22Rv1 (cell line): ENCODE measurements around the gene RFPL1.

Experiments
- H3K27ac ChIP-seq: fragments of 450-650 bp; 2 replicates; pipeline ENCODE4 v1.5.1; 2017
- CTCF ChIP-seq: fragments of 450-650 bp; IDR thresholded peaks from 2 replicates; pipeline ENCODE4 v1.5.1; 2017; ENCODE audit warnings: mild to moderate bottlenecking
- ZFX ChIP-seq: fragments of 450-650 bp; IDR thresholded peaks from 2 replicates; pipeline ENCODE4 v1.6.1; 2017; ENCODE audit warnings: antibody characterized with exemption, borderline replicate concordance

Gene RFPL1

GRCh38 chr22:29479417-29480261 is 41.3 kb downstream of the RFPL1 start, which contains the start of gene NEFH:
TSS of gene NEFH (plus strand) at chr22:29480218. CDS start at chr22:29480263, 45 bp downstream.
- TF ChIP-seq ZFX (no peak), CTCF (no peak)
- H3K27ac ChIP-seq, result peak within 1 kb of the TSS; percentile 65; the same call in 1 of the 2 replicates

DNA sequence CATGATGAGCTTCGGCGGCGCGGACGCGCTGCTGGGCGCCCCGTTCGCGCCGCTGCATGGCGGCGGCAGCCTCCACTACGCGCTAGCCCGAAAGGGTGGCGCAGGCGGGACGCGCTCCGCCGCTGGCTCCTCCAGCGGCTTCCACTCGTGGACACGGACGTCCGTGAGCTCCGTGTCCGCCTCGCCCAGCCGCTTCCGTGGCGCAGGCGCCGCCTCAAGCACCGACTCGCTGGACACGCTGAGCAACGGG is 41.8 kb downstream of the RFPL1 start:
- no peak for TF ChIP-seq ZFX
- TF ChIP-seq CTCF, result no peak
- no peak overlapping the region for H3K27ac ChIP-seq

GRCh38 chr22:29480512-29481264 is 42.3 kb downstream of the RFPL1 start:
- H3K27ac ChIP-seq, result 0 out of 2 replicates have a peak overlapping the region, but pooled peaks have one; percentile 25
- TF ChIP-seq CTCF (peak; percentile 18), ZFX (no peak)

- TF ChIP-seq CTCF (no peak), ZFX (no peak)
- 0 out of 2 replicates have a peak overlapping the region, but pooled peaks have one; percentile 25 for H3K27ac ChIP-seq
These were observed 43.0 kb downstream of the RFPL1 start for GRCh38 chr22:29481265-29482000.

DNA sequence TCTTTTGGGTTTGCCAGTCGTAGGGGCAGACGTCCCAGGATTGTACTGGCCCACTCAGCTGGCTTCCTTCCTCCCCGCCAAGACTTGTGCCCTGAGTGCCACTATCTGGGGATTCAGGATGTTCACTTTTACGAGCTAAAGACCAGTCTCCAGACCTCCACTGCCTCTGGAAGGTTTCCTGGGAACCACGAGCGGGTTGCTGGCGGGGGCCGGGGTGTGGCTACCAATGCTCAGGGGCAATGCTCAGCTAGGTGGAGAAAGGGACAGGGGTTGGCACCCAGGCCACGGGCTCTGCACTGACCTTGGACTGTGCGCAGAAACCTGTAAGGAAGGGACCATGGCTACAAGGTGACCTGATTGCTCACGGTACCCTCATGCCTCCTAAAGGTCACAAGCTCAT is 43.9 kb downstream of the RFPL1 start:
- TF ChIP-seq CTCF (no peak), ZFX (no peak)
- no peak overlapping the region for H3K27ac ChIP-seq

DNA sequence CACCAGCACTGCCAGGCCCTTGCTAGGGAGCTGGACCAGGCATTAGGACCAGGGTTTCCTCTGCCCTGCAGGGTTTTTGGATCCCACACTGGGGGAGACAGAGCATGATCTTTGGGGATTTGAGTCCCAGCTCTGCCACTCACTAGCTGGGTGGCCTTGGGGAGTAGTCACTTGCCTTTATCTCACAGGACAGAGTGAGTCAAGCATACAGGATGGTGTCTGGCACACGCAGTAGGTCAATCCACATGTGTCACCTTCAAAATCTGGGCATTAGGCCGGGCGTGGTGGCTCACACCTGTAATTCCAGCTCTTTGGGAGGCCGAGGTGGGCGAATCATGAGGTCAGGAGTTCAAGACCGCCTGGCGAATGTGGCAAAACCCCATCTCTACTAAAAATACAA is 44.3 kb downstream of the RFPL1 start:
- no peak overlapping the region for H3K27ac ChIP-seq
- TF ChIP-seq CTCF, result no peak
- TF ChIP-seq ZFX, result no peak
